GM10248 (cell line): ENCODE results near the gene POTEJ.
"Not testable (repeated sequence)": the region's sequence is repeated elsewhere in the genome, so short reads cannot be mapped to it uniquely, and the experiment has no call there.

Experiments
- CTCF ChIA-PET: fragments of 300-600 bp; sonication (Branson Sonifier 250); formaldehyde crosslinking; extraction: SDS; loops from one replicate; lab custom pipeline; 2021; ENCODE audit warnings: antibody characterized with exemption; lab: Yijun Ruan, JAX
- POLR2A ChIA-PET: fragments of 350-650 bp; sonication (Branson Sonifier 250); formaldehyde crosslinking; extraction: SDS; loops from one replicate; lab custom pipeline; 2020; ENCODE audit warnings: antibody characterized with exemption; lab: Yijun Ruan, JAX
- DNase-seq: peaks from one replicate; pipeline ENCODE4 v3.0.0; 2012; ENCODE audit errors: extremely low spot score
- TF ChIP-seq, protein P1 (sequence below): IDR thresholded peaks from 2 replicates; pipeline ENCODE4 v1.5.1; 2012; ENCODE audit warnings: mild to moderate bottlenecking, low read depth; ENCODE audit errors: extremely low read depth, missing control alignments, control extremely low read depth

POTEJ gene

DNA sequence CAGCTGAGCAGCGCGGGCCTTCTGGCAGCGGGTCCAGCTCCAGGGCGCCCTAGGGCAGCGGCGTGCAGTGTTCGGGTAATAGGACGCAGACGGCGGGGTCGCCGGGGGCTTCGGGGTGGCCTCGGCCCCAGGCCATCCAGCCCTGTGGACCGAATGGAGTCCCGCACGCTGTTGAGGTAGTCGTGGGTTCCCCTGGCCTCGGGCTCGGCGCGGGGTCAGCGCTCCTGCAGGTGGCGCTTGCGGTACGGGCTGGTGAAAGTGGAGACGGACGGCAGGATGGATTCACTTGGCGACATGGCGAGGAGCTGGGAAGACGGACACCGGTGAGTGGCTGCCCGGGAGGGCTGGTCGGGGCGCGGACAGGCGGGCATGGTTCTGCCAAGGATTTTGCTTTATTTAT, 82.2 kb downstream of the POTEJ start:
- POLR2A ChIA-PET, result not testable (repeated sequence)
- peak; percentile 2 for DNase-seq
- CTCF ChIA-PET, result interaction anchor here (1.4 kb wide), 1 partner anchor 320 kb away, joined by 4 read pairs; no protein-coding TSS in a partner anchor
- TF ChIP-seq, protein P1, sequence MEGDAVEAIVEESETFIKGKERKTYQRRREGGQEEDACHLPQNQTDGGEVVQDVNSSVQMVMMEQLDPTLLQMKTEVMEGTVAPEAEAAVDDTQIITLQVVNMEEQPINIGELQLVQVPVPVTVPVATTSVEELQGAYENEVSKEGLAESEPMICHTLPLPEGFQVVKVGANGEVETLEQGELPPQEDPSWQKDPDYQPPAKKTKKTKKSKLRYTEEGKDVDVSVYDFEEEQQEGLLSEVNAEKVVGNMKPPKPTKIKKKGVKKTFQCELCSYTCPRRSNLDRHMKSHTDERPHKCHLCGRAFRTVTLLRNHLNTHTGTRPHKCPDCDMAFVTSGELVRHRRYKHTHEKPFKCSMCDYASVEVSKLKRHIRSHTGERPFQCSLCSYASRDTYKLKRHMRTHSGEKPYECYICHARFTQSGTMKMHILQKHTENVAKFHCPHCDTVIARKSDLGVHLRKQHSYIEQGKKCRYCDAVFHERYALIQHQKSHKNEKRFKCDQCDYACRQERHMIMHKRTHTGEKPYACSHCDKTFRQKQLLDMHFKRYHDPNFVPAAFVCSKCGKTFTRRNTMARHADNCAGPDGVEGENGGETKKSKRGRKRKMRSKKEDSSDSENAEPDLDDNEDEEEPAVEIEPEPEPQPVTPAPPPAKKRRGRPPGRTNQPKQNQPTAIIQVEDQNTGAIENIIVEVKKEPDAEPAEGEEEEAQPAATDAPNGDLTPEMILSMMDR, result peak; percentile 81

DNA sequence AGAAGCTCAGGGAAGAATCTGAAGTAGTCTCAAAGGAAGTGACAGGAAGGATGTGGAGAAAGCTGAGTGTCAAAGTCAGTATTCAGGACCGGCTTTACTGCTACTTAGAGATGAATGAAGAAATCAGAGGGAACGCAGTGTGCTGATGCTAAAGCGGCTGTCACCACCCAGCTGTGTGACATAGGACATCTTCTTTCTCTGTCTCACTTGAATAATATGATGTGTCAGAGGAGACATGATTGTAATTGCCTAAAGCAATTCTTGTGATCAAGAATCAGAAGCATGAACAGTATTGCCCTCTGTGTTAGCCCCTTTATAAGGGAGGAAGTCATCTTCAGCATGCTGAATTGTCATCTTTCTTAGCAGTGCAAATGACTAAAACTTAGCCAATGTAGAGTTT, 92.0 kb downstream of the POTEJ start:
- CTCF ChIA-PET, DNase-seq, POLR2A ChIA-PET: not testable (repeated sequence)
